GM06990 (cell line): ENCODE data around the gene ERCC6.

Experiments
- DNase-seq: peaks from one replicate; pipeline ENCODE4 v3.0.0-alpha.2; 2011; ENCODE audit not compliant: insufficient read length; ENCODE audit errors: extremely low read depth
- H3K27me3 ChIP-seq: replicated peaks from 2 replicates; pipeline ENCODE4 v1.6.0; 2011; ENCODE audit warnings: low read length; ENCODE audit not compliant: control insufficient read depth, insufficient read depth
- H3K36me3 ChIP-seq: 2 replicates; pipeline ENCODE4 v1.5.1; 2011; ENCODE audit warnings: low read length; ENCODE audit not compliant: control insufficient read depth, insufficient read depth
- H3K4me3 ChIP-seq: replicated peaks from 2 replicates; pipeline ENCODE4 v1.5.1; 2011; ENCODE audit warnings: low read depth, mild to moderate bottlenecking, control low read depth, low read length
- CTCF ChIP-seq: IDR thresholded peaks from 2 replicates; pipeline ENCODE4 v1.5.1; 2011; ENCODE audit warnings: low read length, control low read depth, mild to moderate bottlenecking, inconsistent platforms; ENCODE audit not compliant: insufficient read depth, poor library complexity, severe bottlenecking

Gene ERCC6

GRCh38 chr10:49500412-49500811, 38.5 kb downstream of the ERCC6 start:
- Histone ChIP-seq H3K27me3 (no peaks in the 10 kb centered on the region), H3K4me3 (no peak overlapping the region), H3K36me3 (no peaks in the 10 kb centered on the region)
- no peak for TF ChIP-seq CTCF
- no peak for DNase-seq

GRCh38 chr10:49499305-49499851, 39.5 kb downstream of the ERCC6 start:
- no peaks in the 10 kb centered on the region for H3K27me3 ChIP-seq
- TF ChIP-seq CTCF = no peak
- no peak overlapping the region for H3K4me3 ChIP-seq
- no peaks in the 10 kb centered on the region for H3K36me3 ChIP-seq
- no peak for DNase-seq

GRCh38 chr10:49498425-49498824, 40.5 kb downstream of the ERCC6 start:
- peaks cover 2% of the 10 kb centered on the region; the same call in 1 of the 2 replicates for H3K36me3 ChIP-seq
- no peak for DNase-seq
- H3K4me3 ChIP-seq = no peak overlapping the region
- no peaks in the 10 kb centered on the region for H3K27me3 ChIP-seq
- no peak for TF ChIP-seq CTCF

GRCh38 chr10:49497358-49497757, 41.6 kb downstream of the ERCC6 start:
- TF ChIP-seq CTCF = no peak
- Histone ChIP-seq H3K36me3 (peaks cover 2% of the 10 kb centered on the region; the same call in 1 of the 2 replicates), H3K27me3 (no peaks in the 10 kb centered on the region), H3K4me3 (no peak overlapping the region)
- no peak for DNase-seq

DNA sequence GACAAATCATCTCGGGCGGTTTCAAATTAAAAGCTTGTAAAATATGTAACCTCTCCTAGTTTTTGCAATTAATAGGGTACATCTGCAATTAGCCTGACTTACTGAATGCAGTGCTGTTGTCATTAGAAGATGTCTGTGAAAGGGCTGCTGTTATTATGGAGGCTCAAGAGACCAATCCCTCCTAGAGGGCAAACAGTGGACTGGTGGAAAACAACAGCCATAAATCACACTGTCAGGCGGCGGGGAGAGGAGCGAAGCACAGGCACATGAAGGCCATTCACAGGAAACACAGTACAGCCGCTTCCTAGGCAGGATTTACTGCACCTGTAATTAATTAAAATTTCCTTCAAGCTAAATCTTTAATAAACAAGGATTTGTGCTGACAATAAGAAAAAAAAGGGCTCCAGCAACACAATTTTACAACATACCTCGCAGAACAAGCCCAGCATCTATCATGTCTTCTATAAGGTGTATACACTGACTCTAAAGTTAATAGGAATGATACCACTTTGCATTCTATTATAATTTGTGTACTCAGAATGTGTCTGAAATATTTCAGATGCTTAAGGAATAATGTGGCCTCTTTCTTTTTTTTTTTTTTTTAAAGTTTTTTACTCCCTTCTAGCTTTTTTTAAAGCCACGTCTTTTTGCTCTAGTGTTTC, 50.7 kb downstream of the ERCC6 start:
- no peaks in the 10 kb centered on the region for H3K27me3 ChIP-seq
- no peak for DNase-seq
- no peaks in the 10 kb centered on the region; the same call in none of the 2 replicates for H3K36me3 ChIP-seq
- no peak overlapping the region for H3K4me3 ChIP-seq
- TF ChIP-seq CTCF = no peak
